Non-pigmented ciliary epithelial cell (primary cell): ENCODE results near the gene L3MBTL3.

Experiments
- DNase-seq: peaks from one replicate; pipeline ENCODE4 v3.0.0-alpha.2; 2010; ENCODE audit warnings: low read depth

Gene L3MBTL3

GRCh38 chr6:130027948-130028347, 9.6 kb downstream of the L3MBTL3 start:
- DNase-seq = no peak

DNA sequence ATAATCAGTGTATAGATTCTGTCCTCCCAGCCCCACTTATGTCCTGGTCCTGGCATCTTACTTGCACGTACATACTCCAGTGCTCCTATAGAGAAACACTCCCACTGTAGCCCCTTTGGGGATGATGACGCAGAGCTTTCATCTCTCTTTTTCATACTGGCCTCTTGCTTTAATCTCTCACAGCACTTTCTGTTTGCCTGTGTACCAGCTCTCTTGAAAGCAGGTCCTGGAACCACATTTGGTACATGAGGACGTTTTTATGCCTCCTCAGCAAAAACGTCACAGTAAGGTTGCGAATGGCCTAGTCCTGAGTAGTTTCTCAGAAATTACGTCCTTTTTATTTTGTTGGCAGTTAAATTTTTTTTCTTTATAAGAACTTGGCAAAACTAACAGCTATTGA, 10.8 kb downstream of the L3MBTL3 start:
- DNase-seq = no peak

GRCh38 chr6:130032758-130033340, 14.5 kb downstream of the L3MBTL3 start:
- no peak for DNase-seq

DNA sequence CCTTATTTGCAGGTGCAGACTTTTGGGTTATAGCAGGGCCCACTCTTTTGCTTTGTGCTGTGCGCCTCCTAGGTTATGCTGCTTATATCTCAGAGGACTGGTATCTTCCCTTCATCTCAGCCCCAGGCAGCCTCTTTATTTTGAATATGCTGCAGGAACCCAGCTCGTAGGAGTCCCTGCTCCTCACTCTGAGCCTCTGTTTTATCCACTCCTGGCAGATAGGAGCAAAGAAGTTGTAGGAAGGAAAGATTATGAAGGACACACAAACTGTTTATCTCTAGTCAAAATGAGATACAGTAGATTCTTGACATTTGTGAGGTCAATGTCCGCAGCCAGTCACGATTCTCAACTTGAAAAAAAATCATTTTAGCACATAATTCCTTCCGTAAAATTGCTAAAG, 15.6 kb downstream of the L3MBTL3 start:
- DNase-seq = no peak

- peak; percentile 43 for DNase-seq
These were observed 16.2 kb downstream of the L3MBTL3 start for GRCh38 chr6:130034378-130035146.

DNA sequence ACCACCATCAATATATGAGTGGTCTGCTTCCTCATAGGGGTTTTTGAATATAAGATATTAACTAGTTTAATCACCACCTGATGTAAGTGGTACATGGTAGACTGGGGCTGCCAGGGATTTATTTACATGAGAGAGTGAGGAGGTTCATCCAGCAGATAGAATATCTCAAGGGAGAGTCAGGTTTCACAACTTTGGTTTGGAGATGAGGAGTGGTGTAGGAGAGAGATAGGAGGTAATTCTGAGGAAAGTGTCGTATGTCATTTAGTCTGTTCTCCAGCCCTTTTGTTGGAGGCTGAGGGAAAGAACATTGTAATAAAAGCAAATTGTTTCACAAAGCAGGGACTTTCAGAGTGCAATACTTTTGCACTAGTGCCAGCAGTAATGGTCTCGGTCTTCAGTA, 16.8 kb downstream of the L3MBTL3 start:
- no peak for DNase-seq

DNA sequence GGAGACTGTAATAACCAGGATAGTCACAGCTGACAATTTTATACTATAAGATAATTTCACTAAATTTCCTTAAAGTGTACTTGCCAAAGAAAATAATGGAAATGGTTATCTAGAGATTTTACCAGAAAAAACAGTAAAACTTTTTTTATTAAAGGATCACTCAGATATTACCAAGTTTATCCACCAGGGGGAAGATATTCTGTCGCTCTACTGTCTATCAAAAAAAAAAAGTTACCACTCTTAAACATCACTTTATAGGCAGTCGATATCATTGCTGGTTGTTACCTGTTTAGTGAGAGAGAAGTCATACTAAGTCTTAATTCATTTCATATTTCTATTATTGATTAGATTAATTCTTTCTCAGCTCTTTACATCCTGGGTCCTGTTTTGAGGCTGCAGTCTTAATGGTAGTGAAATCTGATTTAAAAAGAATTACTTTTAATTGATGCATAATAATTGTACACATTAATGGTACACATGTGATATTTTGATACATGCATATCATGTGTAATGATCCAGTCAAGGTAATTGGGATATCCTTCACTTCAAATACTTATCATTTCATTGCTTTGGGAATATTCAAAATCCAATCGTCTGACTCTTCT, 18.9 kb downstream of the L3MBTL3 start:
- no peak for DNase-seq

DNA sequence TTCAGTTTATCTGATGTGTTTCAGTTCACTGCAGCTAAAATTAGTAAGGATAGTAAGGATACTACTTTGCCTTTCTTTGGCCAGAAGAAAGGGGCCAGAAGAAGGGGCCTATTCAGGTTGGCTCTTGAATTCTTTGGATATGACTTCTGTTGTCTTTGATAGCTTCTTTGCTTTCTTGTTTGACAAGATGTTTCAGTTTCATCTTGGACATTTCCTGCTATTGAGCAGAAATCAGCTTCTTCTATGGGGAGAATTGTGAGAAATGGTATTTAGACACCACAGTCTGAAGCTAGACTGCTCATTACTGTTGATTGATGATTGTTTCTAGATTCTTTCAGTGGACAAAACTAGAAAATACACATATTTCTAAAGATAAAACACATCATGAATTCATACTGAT, 23.2 kb downstream of the L3MBTL3 start:
- DNase-seq = no peak

DNA sequence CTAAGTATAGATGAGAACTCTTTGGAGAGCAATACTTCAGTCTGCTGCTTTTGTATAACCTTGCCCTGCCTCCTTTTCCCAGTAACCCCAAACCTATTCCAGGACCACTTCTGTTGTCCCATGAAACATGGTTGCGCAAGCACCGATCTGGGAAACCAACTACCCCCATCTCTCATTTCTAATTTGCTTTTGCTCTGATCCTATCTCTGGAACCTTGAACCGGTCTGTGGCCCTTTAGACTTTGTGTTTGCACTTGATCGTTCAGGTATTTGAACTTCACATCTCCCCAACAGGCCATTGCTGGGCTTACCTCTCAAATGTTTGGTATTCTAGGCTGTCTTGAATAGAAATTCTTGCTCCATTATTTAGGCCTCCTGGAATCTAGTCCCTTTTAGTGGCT, 25.0 kb downstream of the L3MBTL3 start:
- no peak for DNase-seq

- DNase-seq = no peak
These were observed 27.2 kb downstream of the L3MBTL3 start for GRCh38 chr6:130045622-130046021.

DNA sequence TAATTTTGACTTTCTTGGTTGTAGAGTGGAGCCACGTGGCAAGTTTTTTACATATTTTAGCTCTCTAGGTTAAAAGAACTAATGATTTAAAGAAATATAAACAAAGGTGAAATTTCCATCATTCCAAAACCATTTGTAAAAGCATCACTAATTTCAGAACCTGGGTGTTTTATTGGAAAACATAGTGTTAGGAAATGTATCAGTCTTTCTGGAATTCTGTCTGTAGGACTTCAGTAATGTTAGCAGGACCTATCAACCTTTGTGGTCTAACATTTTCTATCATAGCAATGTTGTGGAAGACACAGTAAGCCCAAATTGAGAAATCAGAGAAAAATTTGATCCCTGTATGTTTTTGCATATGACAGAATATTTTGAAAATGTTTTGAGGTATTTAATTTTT, 28.3 kb downstream of the L3MBTL3 start:
- peak; percentile 30 for DNase-seq

GRCh38 chr6:130047088-130047995, 29.0 kb downstream of the L3MBTL3 start:
- DNase-seq = no peak

DNA sequence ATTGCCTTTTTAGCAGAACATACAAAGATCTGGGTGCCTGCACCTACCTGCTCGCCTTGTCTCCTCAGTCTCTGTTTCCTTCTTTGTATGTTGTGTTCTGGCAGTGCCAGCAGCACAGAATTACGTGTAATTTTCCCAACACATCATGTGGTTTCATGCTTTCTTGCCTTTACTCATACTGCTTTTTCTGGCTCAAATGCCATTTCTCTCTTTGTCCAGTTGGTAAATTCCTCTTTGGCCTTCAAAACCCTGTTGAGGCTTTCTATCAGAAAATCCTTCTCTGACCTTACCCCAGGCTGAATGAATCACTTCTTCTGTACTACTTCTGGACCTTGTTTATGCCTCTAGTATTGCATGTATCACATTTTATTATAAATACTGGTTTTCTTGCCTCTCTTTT, 31.8 kb downstream of the L3MBTL3 start:
- DNase-seq = peak; percentile 22

- no peak for DNase-seq
These were observed 36.3 kb downstream of the L3MBTL3 start for GRCh38 chr6:130054725-130055124.

GRCh38 chr6:130055271-130055670, 36.9 kb downstream of the L3MBTL3 start:
- no peak for DNase-seq

DNA sequence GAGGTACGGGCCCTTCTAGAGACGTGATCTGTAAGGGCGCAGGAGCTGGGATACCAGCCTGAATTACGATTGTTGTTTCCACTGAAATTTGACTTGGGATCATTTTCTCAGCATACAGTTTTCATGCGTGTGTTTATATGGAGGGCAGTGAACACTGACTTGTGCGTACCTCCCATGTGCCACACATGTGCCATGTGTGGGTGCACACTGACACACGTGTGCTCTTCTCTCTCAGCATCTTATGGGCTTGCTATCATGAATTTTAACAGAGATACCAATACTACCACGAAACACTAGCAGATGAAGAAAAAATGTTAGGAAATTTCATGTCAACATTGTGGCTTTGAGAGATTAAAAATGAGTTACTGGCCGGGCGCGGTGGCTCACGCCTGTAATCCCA, 39.1 kb downstream of the L3MBTL3 start:
- no peak for DNase-seq

DNA sequence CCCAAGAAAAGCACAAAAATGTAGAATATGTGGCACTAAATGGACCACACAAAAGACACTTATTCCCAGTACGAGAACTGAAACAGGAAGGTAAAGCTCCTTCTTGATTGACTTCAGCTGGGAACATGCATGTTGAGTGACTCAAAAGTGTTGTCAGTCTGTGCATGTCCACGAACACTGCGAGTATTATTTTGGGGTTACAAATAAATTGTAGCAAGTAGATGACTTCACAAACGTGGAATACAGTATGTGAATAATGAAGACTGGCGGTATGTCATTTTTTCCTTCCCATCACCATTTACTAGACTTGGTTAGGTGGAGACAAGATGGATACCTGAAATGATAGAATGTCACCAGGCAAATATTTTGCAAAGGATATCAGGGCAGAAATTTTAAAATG, 45.4 kb downstream of the L3MBTL3 start:
- no peak for DNase-seq

- no peak for DNase-seq
These were observed 47.3 kb downstream of the L3MBTL3 start for GRCh38 chr6:130065609-130066156.

DNA sequence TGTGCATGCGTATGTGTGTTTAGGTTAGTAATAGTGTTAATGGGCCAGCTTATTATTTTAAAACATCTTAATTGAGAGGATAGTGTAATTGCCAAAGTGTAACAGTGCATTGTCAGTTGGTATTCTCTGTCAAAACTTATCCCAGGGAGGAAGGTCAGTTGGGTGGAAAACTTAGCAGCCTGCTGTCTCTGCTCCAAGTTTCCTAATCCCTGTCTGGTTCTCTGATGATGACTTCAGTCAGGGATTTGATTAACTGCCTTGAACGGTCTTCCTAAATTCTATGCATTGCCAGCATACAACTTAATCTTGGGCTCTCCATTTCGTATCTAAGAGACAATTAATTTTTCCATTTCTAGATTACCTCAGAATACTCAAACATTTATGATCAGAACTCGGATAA, 51.1 kb downstream of the L3MBTL3 start:
- no peak for DNase-seq

GRCh38 chr6:130070326-130070725, 51.9 kb downstream of the L3MBTL3 start:
- DNase-seq = no peak

DNA sequence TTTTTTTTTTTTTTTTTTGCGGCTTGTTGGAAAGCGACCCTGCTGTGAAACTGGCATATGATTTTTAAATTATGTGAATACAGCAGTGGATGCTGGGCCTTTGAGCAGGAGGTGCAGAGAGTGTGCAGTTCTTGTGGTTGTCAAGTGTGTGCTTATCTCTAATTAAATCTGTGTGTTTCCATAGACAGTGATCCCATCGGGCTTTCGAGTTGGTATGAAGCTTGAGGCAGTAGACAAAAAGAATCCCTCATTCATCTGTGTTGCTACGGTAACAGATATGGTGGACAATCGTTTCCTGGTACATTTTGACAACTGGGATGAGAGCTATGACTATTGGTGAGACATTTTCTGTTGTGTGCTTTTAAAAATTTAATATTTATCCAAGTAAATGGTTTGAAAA, 52.4 kb downstream of the L3MBTL3 start:
- DNase-seq = no peak

- no peak for DNase-seq
These were observed 57.6 kb downstream of the L3MBTL3 start for GRCh38 chr6:130075879-130076460.
